ENCODE measurements around the gene CHAC1.

The CHAC1 gene

GRCh38 chr15:40988156-40988555 lies 34.9 kb downstream of the CHAC1 start:
- no peak overlapping the region for H3K4me3 ChIP-seq (ENCODE audit: low read depth, low read length)
- TF ChIP-seq CTCF (IDR thresholded peaks at IDR 0.05; ENCODE audit: borderline replicate concordance, insufficient read depth, low read depth, low read length) = no peak

GRCh38 chr15:40990080-40990479 lies 36.8 kb downstream of the CHAC1 start:
- no peak overlapping the region for H3K4me3 ChIP-seq (ENCODE audit: low read depth, low read length)
- no peak for TF ChIP-seq CTCF (IDR thresholded peaks at IDR 0.05; ENCODE audit: borderline replicate concordance, insufficient read depth, low read depth, low read length)

GRCh38 chr15:40990789-40991188 lies 37.5 kb downstream of the CHAC1 start:
- TF ChIP-seq CTCF (IDR thresholded peaks at IDR 0.05; ENCODE audit: borderline replicate concordance, insufficient read depth, low read depth, low read length) = no peak
- H3K4me3 ChIP-seq (ENCODE audit: low read depth, low read length) = no peak overlapping the region

- no peak overlapping the region for H3K4me3 ChIP-seq (ENCODE audit: low read depth, low read length)
- TF ChIP-seq CTCF (IDR thresholded peaks at IDR 0.05; ENCODE audit: borderline replicate concordance, insufficient read depth, low read depth, low read length) = no peak
Observed at GRCh38 chr15:40991355-40991754, 38.1 kb downstream of the CHAC1 start.

- H3K4me3 ChIP-seq (ENCODE audit: low read depth, low read length) = no peak overlapping the region
- no peak for TF ChIP-seq CTCF (IDR thresholded peaks at IDR 0.05; ENCODE audit: borderline replicate concordance, insufficient read depth, low read depth, low read length)
Observed at GRCh38 chr15:40992241-40992741, 39.0 kb downstream of the CHAC1 start.

GRCh38 chr15:40992825-40993224 lies 39.6 kb downstream of the CHAC1 start:
- no peak overlapping the region for H3K4me3 ChIP-seq (ENCODE audit: low read depth, low read length)
- TF ChIP-seq CTCF (IDR thresholded peaks at IDR 0.05; ENCODE audit: borderline replicate concordance, insufficient read depth, low read depth, low read length) = no peak

- H3K4me3 ChIP-seq (ENCODE audit: low read depth, low read length) = no peak overlapping the region
- TF ChIP-seq CTCF (IDR thresholded peaks at IDR 0.05; ENCODE audit: borderline replicate concordance, insufficient read depth, low read depth, low read length) = no peak
Observed at GRCh38 chr15:40995656-40996055, 42.4 kb downstream of the CHAC1 start.

Data from GM12875 (cell line).